Measurements from ENCODE around the gene SULT4A1.

DNA sequence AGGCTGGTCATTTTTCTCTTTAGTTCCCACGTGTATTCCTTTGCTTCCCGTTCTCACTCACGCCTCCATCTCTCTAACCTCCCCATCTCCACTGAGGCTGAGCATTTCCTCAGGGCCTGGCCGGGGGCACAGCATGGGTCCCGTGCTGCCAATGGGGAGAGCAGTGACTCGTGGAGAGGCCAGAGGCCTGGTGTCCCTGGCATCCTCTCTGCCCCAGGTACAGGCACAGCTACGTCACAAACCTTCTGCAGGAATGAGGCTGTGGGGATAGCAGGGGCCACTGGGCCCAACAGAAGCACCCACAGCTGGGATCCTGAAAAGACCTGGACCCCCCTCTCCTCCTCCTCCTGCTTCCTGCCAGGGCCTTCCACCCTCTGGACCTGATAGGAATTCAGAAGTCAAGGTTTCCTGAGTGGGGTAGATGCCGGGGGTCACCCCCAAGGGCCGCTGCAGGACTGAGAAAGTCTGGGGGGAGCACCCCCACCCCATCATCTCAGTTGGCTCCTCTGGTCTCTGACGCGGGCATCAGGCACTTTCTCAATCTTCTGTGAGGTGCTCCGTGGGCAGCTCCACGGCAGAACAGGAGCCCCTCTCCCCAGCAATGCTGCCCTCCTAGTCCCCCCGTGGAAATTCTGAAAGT is 17.7 kb upstream of the SULT4A1 start:
- TF ChIP-seq, protein P1, sequence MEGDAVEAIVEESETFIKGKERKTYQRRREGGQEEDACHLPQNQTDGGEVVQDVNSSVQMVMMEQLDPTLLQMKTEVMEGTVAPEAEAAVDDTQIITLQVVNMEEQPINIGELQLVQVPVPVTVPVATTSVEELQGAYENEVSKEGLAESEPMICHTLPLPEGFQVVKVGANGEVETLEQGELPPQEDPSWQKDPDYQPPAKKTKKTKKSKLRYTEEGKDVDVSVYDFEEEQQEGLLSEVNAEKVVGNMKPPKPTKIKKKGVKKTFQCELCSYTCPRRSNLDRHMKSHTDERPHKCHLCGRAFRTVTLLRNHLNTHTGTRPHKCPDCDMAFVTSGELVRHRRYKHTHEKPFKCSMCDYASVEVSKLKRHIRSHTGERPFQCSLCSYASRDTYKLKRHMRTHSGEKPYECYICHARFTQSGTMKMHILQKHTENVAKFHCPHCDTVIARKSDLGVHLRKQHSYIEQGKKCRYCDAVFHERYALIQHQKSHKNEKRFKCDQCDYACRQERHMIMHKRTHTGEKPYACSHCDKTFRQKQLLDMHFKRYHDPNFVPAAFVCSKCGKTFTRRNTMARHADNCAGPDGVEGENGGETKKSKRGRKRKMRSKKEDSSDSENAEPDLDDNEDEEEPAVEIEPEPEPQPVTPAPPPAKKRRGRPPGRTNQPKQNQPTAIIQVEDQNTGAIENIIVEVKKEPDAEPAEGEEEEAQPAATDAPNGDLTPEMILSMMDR (conservative IDR thresholded peaks at IDR 0.05; ENCODE audit: low read depth, low read length), result no peak
- TF ChIP-seq, protein P2, sequence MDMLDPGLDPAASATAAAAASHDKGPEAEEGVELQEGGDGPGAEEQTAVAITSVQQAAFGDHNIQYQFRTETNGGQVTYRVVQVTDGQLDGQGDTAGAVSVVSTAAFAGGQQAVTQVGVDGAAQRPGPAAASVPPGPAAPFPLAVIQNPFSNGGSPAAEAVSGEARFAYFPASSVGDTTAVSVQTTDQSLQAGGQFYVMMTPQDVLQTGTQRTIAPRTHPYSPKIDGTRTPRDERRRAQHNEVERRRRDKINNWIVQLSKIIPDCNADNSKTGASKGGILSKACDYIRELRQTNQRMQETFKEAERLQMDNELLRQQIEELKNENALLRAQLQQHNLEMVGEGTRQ (IDR thresholded peaks at IDR 0.05; ENCODE audit: low read depth, low read length), result no peak
- TF ChIP-seq POLR2A (IDR thresholded peaks at IDR 0.05; ENCODE audit: low read depth, low read length), result no peak
- no peak for TF ChIP-seq MXI1 (IDR thresholded peaks at IDR 0.05; ENCODE audit: borderline replicate concordance, low read depth, low read length)
- no peak for TF ChIP-seq CEBPB (IDR thresholded peaks at IDR 0.05; ENCODE audit: low read depth, low read length)
- no peak for TF ChIP-seq MAFK (IDR thresholded peaks at IDR 0.05; ENCODE audit: low read depth, low read length)
- no peak for TF ChIP-seq RCOR1 (IDR thresholded peaks at IDR 0.05; ENCODE audit: insufficient replicate concordance, low read length)
- TF ChIP-seq MAZ (IDR thresholded peaks at IDR 0.05; ENCODE audit: borderline replicate concordance, low read depth, low read length), result no peak
- TF ChIP-seq, protein P3, sequence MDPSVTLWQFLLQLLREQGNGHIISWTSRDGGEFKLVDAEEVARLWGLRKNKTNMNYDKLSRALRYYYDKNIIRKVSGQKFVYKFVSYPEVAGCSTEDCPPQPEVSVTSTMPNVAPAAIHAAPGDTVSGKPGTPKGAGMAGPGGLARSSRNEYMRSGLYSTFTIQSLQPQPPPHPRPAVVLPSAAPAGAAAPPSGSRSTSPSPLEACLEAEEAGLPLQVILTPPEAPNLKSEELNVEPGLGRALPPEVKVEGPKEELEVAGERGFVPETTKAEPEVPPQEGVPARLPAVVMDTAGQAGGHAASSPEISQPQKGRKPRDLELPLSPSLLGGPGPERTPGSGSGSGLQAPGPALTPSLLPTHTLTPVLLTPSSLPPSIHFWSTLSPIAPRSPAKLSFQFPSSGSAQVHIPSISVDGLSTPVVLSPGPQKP (IDR thresholded peaks at IDR 0.05; ENCODE audit: borderline replicate concordance, low read depth, low read length), result no peak
- TF ChIP-seq SMC3 (IDR thresholded peaks at IDR 0.05; ENCODE audit: low read depth, low read length), result no peak
- TF ChIP-seq BHLHE40 (IDR thresholded peaks at IDR 0.05; ENCODE audit: low read depth, low read length), result no peak
- no peak for TF ChIP-seq FOS (IDR thresholded peaks at IDR 0.05; ENCODE audit: low read depth, low read length)
- no peak for TF ChIP-seq RAD21 (IDR thresholded peaks at IDR 0.05; ENCODE audit: low read length)
